Measurements from ENCODE around the gene EXT2.

DNA sequence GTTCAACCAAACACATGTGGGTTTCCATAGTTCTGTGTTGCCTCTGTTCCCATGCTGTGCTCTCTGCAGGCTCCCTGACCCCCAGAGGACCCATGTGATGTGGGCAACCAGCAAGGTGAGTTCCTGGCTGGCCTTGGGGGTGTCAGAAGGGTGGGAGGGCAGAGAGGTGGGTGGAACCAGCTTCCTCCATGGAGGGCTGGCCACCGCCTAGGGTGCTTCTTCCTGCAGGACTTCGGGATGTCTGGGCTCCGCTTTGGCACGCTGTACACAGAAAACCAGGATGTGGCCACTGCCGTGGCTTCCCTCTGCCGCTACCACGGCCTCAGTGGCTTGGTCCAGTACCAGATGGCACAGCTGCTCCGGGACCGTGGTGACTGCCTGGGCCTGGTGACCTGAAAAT lies 14.5 kb upstream of the EXT2 start:
- no peak for TF ChIP-seq CTCF (IDR thresholded peaks at IDR 0.05; ENCODE audit: low read depth, low read length)
- no peak for TF ChIP-seq EZH2phosphoT487 (IDR thresholded peaks at IDR 0.05; ENCODE audit: low read depth)

Measured in OCI-LY3 (cell line).